NCI-H748 treated with DMSO at 0.1 percent for 48 hours (cell line): ENCODE data around the gene TMEM89.
A peak's percentile ranks its signal among the peaks of the same experiment; 100 is the strongest.

ENCODE experiments used
- DNase-seq: peaks from one replicate; lab custom pipeline; 2025; lab: John Stamatoyannopoulos, UW

The TMEM89 gene

GRCh38 chr3:48612309-48612708 is 9.3 kb downstream of the TMEM89 start:
- no peak for DNase-seq

- DNase-seq, result peak; percentile 64
Measured at GRCh38 chr3:48609088-48610005, 12.2 kb downstream of the TMEM89 start, which contains the start of gene UQCRC1. TSS of gene UQCRC1 (minus strand) at chr3:48609646. CDS start at chr3:48609620, 26 bp downstream.

GRCh38 chr3:48607519-48607918 is 14.1 kb downstream of the TMEM89 start:
- no peak for DNase-seq

GRCh38 chr3:48601622-48601994 is 20.0 kb downstream of the TMEM89 start:
- DNase-seq, result no peak

- DNase-seq, result no peak
Measured at GRCh38 chr3:48600711-48601621, 20.6 kb downstream of the TMEM89 start.

- no peak for DNase-seq
Measured at GRCh38 chr3:48599509-48600285, 21.9 kb downstream of the TMEM89 start.

- DNase-seq, result no peak
Measured at GRCh38 chr3:48599077-48599501, 22.5 kb downstream of the TMEM89 start.

GRCh38 chr3:48598323-48599076 is 23.1 kb downstream of the TMEM89 start:
- DNase-seq, result no peak

GRCh38 chr3:48597408-48597800 is 24.2 kb downstream of the TMEM89 start:
- no peak for DNase-seq

GRCh38 chr3:48596676-48597407 is 24.7 kb downstream of the TMEM89 start:
- DNase-seq, result no peak

GRCh38 chr3:48596157-48596556 is 25.4 kb downstream of the TMEM89 start:
- DNase-seq, result no peak

GRCh38 chr3:48595526-48596121 is 25.9 kb downstream of the TMEM89 start:
- no peak for DNase-seq

- no peak for DNase-seq
Measured at GRCh38 chr3:48595075-48595525, 26.5 kb downstream of the TMEM89 start, which contains the start of gene COL7A1. TSS of gene COL7A1 (minus strand) at chr3:48595329. CDS start at chr3:48595159, 170 bp downstream.

GRCh38 chr3:48594417-48595049 is 27.0 kb downstream of the TMEM89 start:
- DNase-seq, result no peak

GRCh38 chr3:48593337-48593736 is 28.2 kb downstream of the TMEM89 start:
- no peak for DNase-seq

- DNase-seq, result no peak
Measured at GRCh38 chr3:48592519-48593087, 29.0 kb downstream of the TMEM89 start.

- no peak for DNase-seq
Measured at GRCh38 chr3:48591886-48592518, 29.6 kb downstream of the TMEM89 start.

- no peak for DNase-seq
Measured at GRCh38 chr3:48591436-48591835, 30.1 kb downstream of the TMEM89 start.
